SW480 (cell line): ENCODE measurements around the gene PPP1R14C.
"Not testable (repeated sequence)": the region's sequence is repeated elsewhere in the genome, so short reads cannot be mapped to it uniquely, and the experiment has no call there.

Experiments
- DNase-seq: peaks from one replicate; pipeline ENCODE4 v3.0.0-alpha.2; 2016; ENCODE audit warnings: low spot score

Gene PPP1R14C, protein sequence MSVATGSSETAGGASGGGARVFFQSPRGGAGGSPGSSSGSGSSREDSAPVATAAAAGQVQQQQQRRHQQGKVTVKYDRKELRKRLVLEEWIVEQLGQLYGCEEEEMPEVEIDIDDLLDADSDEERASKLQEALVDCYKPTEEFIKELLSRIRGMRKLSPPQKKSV

GRCh38 chr6:150142670-150143515, at the start of gene PPP1R14C:
PPP1R14C (plus strand) TSS chr6:150143044; CDS start chr6:150143193, 149 bp downstream.
- DNase-seq, result peak; percentile 63

- no peak for DNase-seq
Measured at GRCh38 chr6:150093397-150093796, 49.4 kb upstream of the PPP1R14C start.

- DNase-seq, result no peak
Measured at GRCh38 chr6:150098155-150098554, 44.7 kb upstream of the PPP1R14C start.

DNA sequence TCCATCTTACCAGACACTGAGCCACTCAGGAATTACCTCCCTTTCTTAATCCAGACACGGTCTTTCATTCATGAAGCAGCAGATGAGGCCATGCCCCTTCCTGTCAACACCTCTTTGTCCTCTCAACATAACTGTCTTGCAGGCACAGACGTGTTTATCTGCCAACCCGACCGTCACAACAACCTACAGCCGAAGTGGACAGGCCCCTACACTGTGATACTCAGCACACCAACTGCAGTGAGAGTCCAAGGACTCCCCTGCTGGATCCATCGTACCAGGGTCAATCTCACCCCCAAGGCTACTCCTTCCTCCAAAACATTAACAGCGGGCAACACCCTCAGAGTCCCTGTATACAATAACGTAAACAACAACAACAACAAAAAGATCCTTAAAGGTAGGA, 43.3 kb upstream of the PPP1R14C start:
- DNase-seq, result no peak

DNA sequence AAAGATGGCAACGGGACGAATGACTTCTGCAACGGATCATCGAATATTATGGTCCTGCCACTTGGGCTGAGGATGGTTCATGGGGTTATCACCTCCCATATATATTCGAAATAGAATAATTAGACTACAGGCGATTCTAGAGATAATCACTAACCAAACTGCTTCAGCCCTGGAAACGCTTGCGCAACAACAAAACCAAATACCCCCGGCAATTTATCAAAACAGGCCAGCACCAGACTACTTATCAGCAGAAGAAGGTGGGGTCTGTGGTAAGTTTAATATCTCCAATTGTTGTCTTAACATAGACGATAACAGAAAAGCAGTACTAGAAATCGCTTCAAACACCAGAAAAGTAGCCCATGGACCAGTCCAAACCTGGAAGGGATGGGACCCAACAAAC, 42.9 kb upstream of the PPP1R14C start:
- DNase-seq, result no peak

DNA sequence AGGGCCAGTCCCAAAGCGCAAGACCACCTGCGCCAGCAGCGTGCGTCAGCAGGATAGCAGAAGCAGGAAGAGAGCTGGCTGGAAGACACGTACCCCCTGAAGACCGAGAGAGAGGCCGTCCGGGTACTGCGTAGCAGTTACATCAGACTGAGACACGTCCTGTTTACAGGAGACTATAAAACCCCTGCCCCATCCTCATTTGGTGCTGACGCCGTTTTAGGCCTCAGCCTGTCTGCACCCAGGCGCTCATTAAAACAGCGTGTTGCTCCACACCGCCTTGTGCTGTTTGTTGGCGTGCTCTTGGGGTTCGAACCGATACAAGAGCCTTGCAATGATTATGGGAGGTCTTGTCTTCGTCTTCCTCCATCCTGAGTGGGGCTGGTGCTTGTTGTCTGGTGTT, 42.1 kb upstream of the PPP1R14C start:
- DNase-seq, result no peak

- DNase-seq, result no peak
Measured at GRCh38 chr6:150102750-150103270, 40.0 kb upstream of the PPP1R14C start.

DNA sequence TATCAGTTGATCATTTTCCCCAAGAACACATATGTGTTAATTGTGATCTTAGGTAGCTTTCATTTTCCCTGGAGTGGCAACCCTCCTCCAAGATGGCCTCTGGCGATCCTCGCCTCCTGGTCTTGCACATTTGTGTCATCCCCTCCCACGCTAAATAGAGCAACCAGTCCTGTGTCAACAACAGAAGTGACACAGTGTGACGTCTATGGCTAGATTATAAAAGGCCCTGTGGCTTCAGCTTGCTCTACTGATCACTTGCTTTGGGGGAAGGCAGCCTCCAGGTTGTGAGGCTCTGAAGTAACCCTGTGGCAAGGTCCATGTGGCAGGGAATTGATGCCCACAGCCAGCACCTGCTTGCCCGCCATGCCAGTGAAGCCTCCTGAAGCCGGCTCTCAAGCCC, 30.6 kb upstream of the PPP1R14C start:
- DNase-seq, result no peak

DNA sequence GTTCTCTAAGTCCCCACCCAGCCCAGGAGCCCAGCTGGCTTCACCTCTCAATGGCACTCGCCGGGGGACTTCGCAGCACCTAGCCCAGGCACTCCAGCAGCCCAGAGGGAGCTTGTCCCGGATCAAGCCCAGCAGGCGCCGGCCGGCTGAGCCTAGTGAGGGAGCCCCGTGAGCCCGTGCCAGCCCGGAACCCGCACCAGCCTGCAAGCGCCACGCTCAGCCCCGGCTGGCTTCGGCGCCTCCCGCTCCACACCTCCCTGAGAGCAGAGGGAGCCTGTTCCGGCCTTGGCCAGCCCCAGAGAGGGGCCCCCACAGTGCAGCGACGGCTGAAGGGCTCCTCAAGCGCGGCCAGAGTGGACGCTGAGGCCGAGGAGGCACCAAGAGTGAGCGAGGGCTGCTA, 27.1 kb upstream of the PPP1R14C start:
- DNase-seq, result no peak

- DNase-seq, result no peak
Measured at GRCh38 chr6:150116200-150116800, 26.5 kb upstream of the PPP1R14C start.

DNA sequence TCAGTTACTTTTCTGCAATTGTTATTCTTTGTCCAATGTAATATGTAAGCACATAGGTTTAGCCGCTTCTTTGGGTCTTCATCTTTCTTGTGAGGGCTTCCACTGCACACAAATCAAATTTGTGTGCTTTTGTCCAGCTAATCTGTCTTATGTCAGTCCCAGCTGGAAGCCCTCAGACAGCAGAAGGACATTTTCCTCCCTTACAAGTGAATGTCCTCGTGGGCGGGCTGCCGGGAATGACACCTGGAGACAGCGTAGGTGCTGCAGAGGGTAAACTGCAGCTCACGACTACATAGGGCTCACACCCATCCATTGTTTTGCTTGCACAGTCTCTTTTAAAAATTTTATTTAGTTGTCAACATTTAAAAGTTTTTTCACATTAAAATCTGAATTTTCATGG, 24.6 kb upstream of the PPP1R14C start:
- DNase-seq, result no peak

DNA sequence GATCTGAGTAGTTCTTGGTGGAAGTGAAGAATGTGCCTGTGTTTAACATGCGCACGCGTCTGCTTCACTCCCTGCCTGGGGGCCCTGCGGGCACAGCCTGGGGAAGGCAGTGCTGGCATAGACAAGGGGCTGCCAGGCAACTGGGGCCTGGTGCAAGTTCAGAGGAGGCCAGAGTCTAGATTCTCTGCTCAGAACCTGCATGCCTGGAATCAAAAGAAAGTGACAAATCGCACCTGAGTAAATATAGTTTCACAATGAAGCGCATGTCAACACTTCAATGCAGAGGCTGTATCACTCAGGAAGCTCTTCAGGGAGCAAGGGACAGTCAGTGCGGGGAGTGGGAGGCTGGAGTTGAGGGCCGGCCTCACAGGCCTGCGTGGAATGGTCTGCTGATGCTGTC, 24.2 kb upstream of the PPP1R14C start:
- no peak for DNase-seq

GRCh38 chr6:150119173-150119572, 23.7 kb upstream of the PPP1R14C start:
- DNase-seq, result no peak

DNA sequence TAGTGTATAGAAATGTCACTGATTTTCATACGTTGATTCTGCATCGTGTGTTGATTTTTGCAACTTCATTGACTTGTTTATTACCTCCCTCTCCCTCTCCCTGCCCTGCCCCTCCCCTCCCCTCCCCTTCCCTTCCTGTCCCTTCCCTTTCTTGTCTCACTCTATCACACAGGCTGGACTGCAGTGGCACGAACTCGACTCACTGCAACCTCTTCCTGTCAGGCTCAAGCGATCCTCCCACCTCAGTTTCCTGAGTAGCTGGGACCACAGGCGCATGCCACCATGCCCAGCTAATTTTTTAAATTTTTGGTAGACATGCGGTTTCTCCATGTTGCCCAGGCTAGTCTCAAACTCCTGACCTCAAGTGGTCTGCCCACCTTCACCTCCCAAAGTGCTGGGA, 19.2 kb upstream of the PPP1R14C start:
- DNase-seq, result no peak

GRCh38 chr6:150124235-150124634, 18.6 kb upstream of the PPP1R14C start:
- DNase-seq, result no peak

- no peak for DNase-seq
Measured at GRCh38 chr6:150126641-150127291, 16.1 kb upstream of the PPP1R14C start.

DNA sequence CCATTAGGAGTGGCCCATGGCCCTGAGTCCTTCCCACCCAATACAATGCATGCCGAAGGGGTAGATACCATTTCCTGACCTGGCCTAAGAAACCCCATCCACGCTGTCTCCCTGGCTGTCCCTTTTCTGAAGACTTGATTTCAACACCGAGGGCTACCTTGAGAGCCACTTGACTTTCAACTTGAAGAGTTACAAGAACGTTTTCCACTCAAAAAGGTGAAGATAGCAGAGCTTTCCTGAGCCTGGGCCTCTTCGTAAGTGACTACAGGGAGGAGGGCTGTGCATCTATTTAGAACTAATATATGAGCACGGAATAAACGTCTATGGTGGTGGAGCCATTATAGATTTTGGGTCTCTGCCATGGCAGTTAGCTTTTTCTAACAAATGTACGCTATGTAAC, 14.4 kb upstream of the PPP1R14C start:
- DNase-seq, result no peak

GRCh38 chr6:150129616-150130505, 13.0 kb upstream of the PPP1R14C start:
- no peak for DNase-seq

GRCh38 chr6:150133686-150134085, 9.2 kb upstream of the PPP1R14C start:
- DNase-seq, result no peak

DNA sequence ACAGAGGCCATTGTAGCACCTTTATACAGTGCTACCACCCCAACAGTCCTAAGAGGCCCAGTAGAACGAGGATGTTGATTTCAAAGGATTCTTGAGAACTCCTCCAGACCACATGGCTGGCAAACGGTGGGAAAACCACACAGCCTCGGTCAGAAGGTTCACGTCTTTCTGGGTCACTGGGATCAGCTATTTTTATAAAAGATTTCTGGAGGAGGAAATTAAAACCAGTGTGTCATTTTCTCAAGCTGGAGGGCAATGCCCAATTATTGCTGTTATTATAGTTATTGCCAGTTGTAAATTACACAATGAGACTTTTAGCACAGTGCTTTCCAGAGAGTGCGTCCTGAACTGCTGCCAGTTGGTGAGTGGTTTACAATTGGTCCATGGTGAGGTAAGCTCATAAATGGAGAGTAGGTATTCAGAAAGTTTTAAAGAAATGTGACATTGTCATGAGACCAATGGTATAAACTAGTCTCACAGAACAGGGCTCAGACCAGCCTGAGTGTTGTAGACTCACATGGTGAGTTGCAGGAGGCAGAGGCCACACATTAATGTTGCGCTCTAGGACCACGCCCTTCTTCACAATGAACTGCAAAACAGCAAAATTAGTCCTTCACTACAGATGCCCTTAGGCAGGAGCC, 8.4 kb upstream of the PPP1R14C start:
- no peak for DNase-seq

DNA sequence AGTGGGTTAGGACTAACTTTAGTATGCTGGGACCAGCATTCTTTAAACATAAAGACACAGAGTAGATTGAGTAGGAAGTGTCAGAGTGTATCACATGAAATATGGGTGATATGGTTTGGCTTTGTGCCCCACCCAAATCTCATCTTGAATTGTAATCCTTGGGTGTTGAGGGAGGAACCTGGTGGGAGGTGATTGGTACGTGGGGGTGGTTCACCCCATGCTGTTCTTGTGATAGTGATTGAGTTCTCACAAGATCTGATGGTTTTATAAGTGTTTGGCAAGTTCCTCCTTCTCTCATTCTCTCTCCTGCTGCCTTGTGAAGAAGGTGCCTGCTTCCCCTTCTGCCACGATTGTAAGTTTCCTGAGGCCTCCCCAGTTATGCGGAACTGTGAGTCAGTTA, 5.1 kb upstream of the PPP1R14C start:
- DNase-seq, result not testable (repeated sequence)
